ENCODE data around the gene MTA2.

GRCh38 chr11:62603072-62603408 lies 1.4 kb upstream of the MTA2 start:
- TF ChIP-seq, protein P1, sequence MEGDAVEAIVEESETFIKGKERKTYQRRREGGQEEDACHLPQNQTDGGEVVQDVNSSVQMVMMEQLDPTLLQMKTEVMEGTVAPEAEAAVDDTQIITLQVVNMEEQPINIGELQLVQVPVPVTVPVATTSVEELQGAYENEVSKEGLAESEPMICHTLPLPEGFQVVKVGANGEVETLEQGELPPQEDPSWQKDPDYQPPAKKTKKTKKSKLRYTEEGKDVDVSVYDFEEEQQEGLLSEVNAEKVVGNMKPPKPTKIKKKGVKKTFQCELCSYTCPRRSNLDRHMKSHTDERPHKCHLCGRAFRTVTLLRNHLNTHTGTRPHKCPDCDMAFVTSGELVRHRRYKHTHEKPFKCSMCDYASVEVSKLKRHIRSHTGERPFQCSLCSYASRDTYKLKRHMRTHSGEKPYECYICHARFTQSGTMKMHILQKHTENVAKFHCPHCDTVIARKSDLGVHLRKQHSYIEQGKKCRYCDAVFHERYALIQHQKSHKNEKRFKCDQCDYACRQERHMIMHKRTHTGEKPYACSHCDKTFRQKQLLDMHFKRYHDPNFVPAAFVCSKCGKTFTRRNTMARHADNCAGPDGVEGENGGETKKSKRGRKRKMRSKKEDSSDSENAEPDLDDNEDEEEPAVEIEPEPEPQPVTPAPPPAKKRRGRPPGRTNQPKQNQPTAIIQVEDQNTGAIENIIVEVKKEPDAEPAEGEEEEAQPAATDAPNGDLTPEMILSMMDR (IDR thresholded peaks at IDR 0.05; ENCODE audit: poor library complexity, severe bottlenecking) = no peak
- no peak for TF ChIP-seq POLR2AphosphoS5 (IDR thresholded peaks at IDR 0.05)
